PC-3 (cell line): Measurements from ENCODE around the gene LHX2. TPM values are rescaled to one million over a fixed set of nuclear protein-coding genes. Genes with fewer than 3 reads are reported as not detected.

ENCODE experiments used
- ATAC-seq: fragments of 200-7000 bp; cut with Tn5 transposase; 2 replicates; pipeline ENCODE4 v1.9.1; 2020; ENCODE audit warnings: mild to moderate bottlenecking, moderate library complexity
- BruUV-seq: library from RNA; stranded (reverse); fragments of 400-500 nt; replicated peaks from 2 replicates; lab custom pipeline; 2021; lab: Mats Ljungman, UMichigan
- CTCF ChIA-PET: fragments of 300-600 bp; sonication (Branson Sonifier 250); formaldehyde crosslinking; loops from one replicate; lab custom pipeline; 2022; ENCODE audit warnings: antibody characterized with exemption; lab: Charles Lee
- POLR2A ChIA-PET: fragments of 300-600 bp; sonication (Branson Sonifier 250); formaldehyde crosslinking; loops from one replicate; lab custom pipeline; 2022; ENCODE audit warnings: antibody characterized with exemption; ENCODE audit not compliant: unreplicated experiment; lab: Charles Lee
- DNase-seq: peaks from one replicate; pipeline ENCODE4 v3.0.0-alpha.2; 2015
- H2AFZ ChIP-seq: fragments of 300-600 bp; sonication (generic); 2 replicates; pipeline ENCODE4 v1.6.0; 2016; ENCODE audit warnings: antibody characterized with exemption, low read length
- H3F3A ChIP-seq: fragments of 300-600 bp; sonication (generic); one replicate; pipeline ENCODE4 v1.6.0; 2017; ENCODE audit warnings: antibody characterized with exemption, low read length, control low read depth, mild to moderate bottlenecking; ENCODE audit not compliant: unreplicated experiment
- H3K27ac ChIP-seq: fragments of 300-600 bp; sonication (generic); 2 replicates; pipeline ENCODE4 v1.5.1; 2016; ENCODE audit warnings: mild to moderate bottlenecking, low read length
- H3K27me3 ChIP-seq: fragments of 300-600 bp; sonication (generic); 2 replicates; pipeline ENCODE4 v1.6.1; 2016; ENCODE audit warnings: low read length, mixed read lengths
- H3K36me3 ChIP-seq: fragments of 300-600 bp; sonication (generic); 2 replicates; pipeline ENCODE4 v1.6.1; 2016; ENCODE audit warnings: low read depth, mixed run types, low read length, mixed read lengths
- H3K4me1 ChIP-seq: fragments of 300-600 bp; sonication (generic); 2 replicates; pipeline ENCODE4 v1.5.1; 2016; ENCODE audit warnings: low read length; ENCODE audit not compliant: insufficient read depth
- H3K4me2 ChIP-seq: fragments of 300-600 bp; sonication (generic); 2 replicates; pipeline ENCODE4 v1.6.0; 2016; ENCODE audit warnings: low read length
- H3K4me3 ChIP-seq: fragments of 300-600 bp; sonication (generic); 2 replicates; pipeline ENCODE4 v1.5.1; 2016; ENCODE audit warnings: mild to moderate bottlenecking, low read length, mixed read lengths
- H3K79me2 ChIP-seq: fragments of 300-600 bp; sonication (generic); 2 replicates; pipeline ENCODE4 v1.6.1; 2017; ENCODE audit warnings: low read length, mixed read lengths
- H3K9ac ChIP-seq: fragments of 300-600 bp; sonication (generic); 2 replicates; pipeline ENCODE4 v1.6.0; 2016; ENCODE audit warnings: mild to moderate bottlenecking, low read length
- H3K9me2 ChIP-seq: fragments of 300-600 bp; sonication (generic); replicated peaks from 2 replicates; pipeline ENCODE4 v1.6.1; 2016; ENCODE audit warnings: mixed run types, low read length, mixed read lengths
- H3K9me3 ChIP-seq: fragments of 300-600 bp; sonication (generic); 2 replicates; pipeline ENCODE4 v1.6.1; 2016; ENCODE audit warnings: low read length, mixed read lengths
- H4K20me1 ChIP-seq: fragments of 300-600 bp; sonication (generic); 2 replicates; pipeline ENCODE4 v1.6.1; 2016; ENCODE audit warnings: low read length, mixed read lengths
- CTCF ChIP-seq: fragments of 300-600 bp; sonication (generic); conservative IDR thresholded peaks from 2 replicates; pipeline ENCODE4 v1.5.1; 2017; ENCODE audit warnings: antibody characterized with exemption, low read depth, mild to moderate bottlenecking, low read length
- EZH2 ChIP-seq: fragments of 300-600 bp; sonication (generic); IDR thresholded peaks from one replicate; pipeline ENCODE4 v1.6.1; 2017; ENCODE audit warnings: antibody characterized with exemption, mild to moderate bottlenecking, low read length; ENCODE audit not compliant: unreplicated experiment
- EZH2phosphoT487 ChIP-seq: fragments of 300-600 bp; sonication (generic); IDR thresholded peaks from 2 replicates; pipeline ENCODE4 v1.6.1; 2018; ENCODE audit warnings: mild to moderate bottlenecking, antibody characterized with exemption, low read length, borderline replicate concordance
- intact Hi-C: fragments of 100-400 bp; cut with micrococcal nuclease; formaldehyde crosslinking; loops from 2 replicates; pipeline ENCODE4 v1.9.0; 2023
- total RNA-seq: library from RNA; depleted of rRNA; stranded (reverse); fragments of >200 nt; gene quantifications from 2 replicates; pipeline ENCODE4 v1.2.3, GENCODE V29; 2014

LHX2 gene
- total RNA-seq, 1 experiment from 2014 or later = 1.1 TPM

- POLR2A ChIA-PET = no interaction called here
These were observed 25.0 kb downstream of the LHX2 start for GRCh38 chr9:124036578-124036977.

GRCh38 chr9:124037790-124038189 is 26.2 kb downstream of the LHX2 start:
- no peaks in the 10 kb centered on the region for H3K9me3 ChIP-seq
- H3K9ac ChIP-seq = no peak overlapping the region
- H4K20me1 ChIP-seq = no peaks in the 10 kb centered on the region
- TF ChIP-seq EZH2phosphoT487 (no peak), EZH2 (no peak)
- H3F3A ChIP-seq = no peaks in the 10 kb centered on the region
- H3K27ac ChIP-seq = no peak overlapping the region
- no peak overlapping the region for H3K4me3 ChIP-seq
- intact Hi-C loops = no loop called here
- H2AFZ ChIP-seq = no peak overlapping the region
- H3K4me2 ChIP-seq = no peak overlapping the region; the same call in 1 of the 2 replicates
- H3K9me2 ChIP-seq = no peaks in the 10 kb centered on the region
- no peak for DNase-seq
- ChIA-PET CTCF (no interaction called here), POLR2A (no interaction called here)
- H3K27me3 ChIP-seq = no peaks in the 10 kb centered on the region
- H3K79me2 ChIP-seq = no peaks in the 10 kb centered on the region
- no peaks in the 10 kb centered on the region for H3K4me1 ChIP-seq
- H3K36me3 ChIP-seq = no peaks in the 10 kb centered on the region
- no TSS peak for BruUV-seq
- ATAC-seq = no peak

More at GRCh38 chr9:124036578-124036977, 25.0 kb downstream of the LHX2 start:
- intact Hi-C loops = no loop called here
- H3K9ac ChIP-seq = no peak overlapping the region
- no peaks in the 10 kb centered on the region for H3K27me3 ChIP-seq
- H3K9me3 ChIP-seq = no peaks in the 10 kb centered on the region
- H3K4me2 ChIP-seq = no peak overlapping the region
- H3K27ac ChIP-seq = no peak overlapping the region
- H3F3A ChIP-seq = no peaks in the 10 kb centered on the region
- H2AFZ ChIP-seq = no peak overlapping the region
- no peaks in the 10 kb centered on the region for H3K36me3 ChIP-seq
- H3K4me1 ChIP-seq = no peaks in the 10 kb centered on the region
- no TSS peak for BruUV-seq
- H3K79me2 ChIP-seq = no peaks in the 10 kb centered on the region
- no peak for DNase-seq
- ATAC-seq = no peak
- H3K9me2 ChIP-seq = no peaks in the 10 kb centered on the region
- H4K20me1 ChIP-seq = no peaks in the 10 kb centered on the region
- TF ChIP-seq EZH2phosphoT487 = no peak
- TF ChIP-seq EZH2 = no peak
- CTCF ChIA-PET = no interaction called here
- H3K4me3 ChIP-seq = no peak overlapping the region

DNA sequence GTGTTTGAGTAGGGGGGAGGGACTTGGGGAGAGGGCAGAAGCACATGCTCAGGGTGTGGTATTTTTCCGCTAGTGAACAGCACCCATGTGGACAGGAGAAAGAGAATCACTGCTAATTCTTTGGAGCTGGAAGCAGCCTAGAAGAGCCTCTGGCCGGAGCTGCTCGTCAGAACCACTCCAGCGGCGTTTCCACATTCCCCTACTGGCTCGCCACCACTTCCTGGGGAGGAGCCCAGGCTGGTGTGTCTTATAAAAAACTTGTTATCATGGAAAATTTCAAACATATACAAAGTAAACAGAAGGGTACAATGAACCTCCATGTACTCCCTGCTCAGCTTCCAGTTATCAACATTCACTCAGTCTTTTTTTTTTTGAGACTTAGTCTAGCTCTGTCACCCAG is 26.7 kb downstream of the LHX2 start:
- Histone ChIP-seq H3K79me2 (no peaks in the 10 kb centered on the region), H3K36me3 (no peaks in the 10 kb centered on the region), H3K9me2 (no peaks in the 10 kb centered on the region), H3K27ac (no peak overlapping the region), H3K4me2 (no peak overlapping the region; the same call in 1 of the 2 replicates), H3K27me3 (no peaks in the 10 kb centered on the region), H4K20me1 (no peaks in the 10 kb centered on the region), H3K9me3 (no peaks in the 10 kb centered on the region), H2AFZ (no peak overlapping the region), H3F3A (no peaks in the 10 kb centered on the region), H3K9ac (no peak overlapping the region), H3K4me1 (no peaks in the 10 kb centered on the region), H3K4me3 (no peak overlapping the region)
- TF ChIP-seq CTCF (no peak), EZH2phosphoT487 (no peak), EZH2 (no peak)
- ChIA-PET CTCF (interaction anchor here (0.6 kb wide), 1 partner anchor 34 kb away, joined by 3 read pairs; no protein-coding TSS in a partner anchor), POLR2A (no interaction called here)
- peak; percentile 25 for DNase-seq
- BruUV-seq = no TSS peak
- peak; percentile 45 for ATAC-seq
- intact Hi-C loops = no loop called here
